ENCODE measurements around the gene HNRNPL. TPM values are rescaled to one million over a fixed set of nuclear protein-coding genes. Genes with fewer than 3 reads are reported as not detected.

HNRNPL gene
- total and polyA plus RNA-seq, 8 donors, result 111 to 242 (median 153) TPM

DNA sequence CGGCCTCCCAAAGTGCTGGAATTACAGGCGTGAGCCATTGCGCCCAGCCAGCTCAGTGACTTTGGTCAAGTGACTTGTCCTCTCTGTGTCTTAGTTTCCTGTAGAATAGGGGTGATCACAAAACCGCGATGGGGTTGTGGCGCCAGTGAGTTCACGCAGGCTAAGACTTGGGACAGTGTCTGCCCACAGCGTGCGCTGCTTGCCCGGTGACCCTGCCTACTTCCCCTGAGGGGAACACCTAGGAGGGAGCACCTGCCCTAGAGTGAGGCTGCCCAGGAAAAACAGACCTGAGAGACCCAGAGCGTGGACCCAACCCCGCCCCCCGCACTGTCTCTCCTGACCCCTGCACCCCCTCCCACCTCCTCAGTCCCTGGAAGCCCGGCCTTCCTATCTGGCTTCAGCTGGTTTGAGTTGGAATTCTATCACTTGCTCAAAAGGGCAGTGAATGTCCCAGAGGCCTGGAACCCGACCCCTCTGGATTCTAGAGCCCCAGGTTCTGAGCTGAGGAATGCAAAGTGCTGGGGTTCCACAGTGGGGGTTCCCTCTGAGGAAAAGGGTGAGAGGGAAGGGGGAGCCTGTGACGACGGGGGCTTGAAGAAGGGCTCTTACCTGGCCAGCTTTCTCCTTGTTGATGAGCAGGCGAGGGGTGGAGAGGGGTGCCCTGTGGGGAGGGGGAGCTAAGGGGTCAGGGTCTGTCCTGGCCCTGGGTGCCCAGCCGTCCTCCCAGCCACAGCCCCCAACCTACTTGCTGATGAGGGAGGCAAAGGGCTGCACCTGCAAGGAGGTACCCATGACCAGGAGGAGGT is 30.5 kb upstream of the HNRNPL start:
- Histone ChIP-seq H3K27ac (no peak overlapping the region), H3K36me3 (peaks cover 16 to 62% (median 55%) of the 10 kb centered on the region in 4 donors), H3K9me3 (no peaks in the 10 kb centered on the region), H3K4me3 (no peak overlapping the region), H3K27me3 (no peaks in the 10 kb centered on the region), H3K4me1 (peaks cover 4 to 21% (median 13%) of the 10 kb centered on the region in 4 donors)
- no peak for TF ChIP-seq POLR2AphosphoS5 (IDR thresholded peaks at IDR 0.05)
- TF ChIP-seq EP300 (IDR thresholded peaks at IDR 0.05), result no peak
- no peak for TF ChIP-seq POLR2A (IDR thresholded peaks at IDR 0.05)
- TF ChIP-seq CTCF (IDR thresholded peaks at IDR 0.05), result no peak
- WGBS, 5 donors, result 91 to 94% (median 94%) methylated on average over 16 to 19 of the region's 19 CpGs
- intact Hi-C loops (cut with DNase I; ENCODE audit: low total_unique reads), result no loop called here
- no peak for DNase-seq

GRCh38 chr19:38879400-38879751 is 29.6 kb upstream of the HNRNPL start:
- intact Hi-C loops (cut with DNase I; ENCODE audit: low total_unique reads), result no loop called here
- Histone ChIP-seq H3K4me3 (no peak overlapping the region), H3K36me3 (peaks cover 16 to 58% (median 52%) of the 10 kb centered on the region in 4 donors), H3K27ac (peak overlapping the region in 1 of 5 donors; percentile 81), H3K27me3 (no peaks in the 10 kb centered on the region), H3K4me1 (peaks cover 4 to 21% (median 13%) of the 10 kb centered on the region in 4 donors), H3K9me3 (no peaks in the 10 kb centered on the region)
- no peak for DNase-seq
- TF ChIP-seq CTCF (IDR thresholded peaks at IDR 0.05) (no peak), POLR2A (IDR thresholded peaks at IDR 0.05) (no peak), POLR2AphosphoS5 (IDR thresholded peaks at IDR 0.05) (no peak), EP300 (IDR thresholded peaks at IDR 0.05) (no peak)
- WGBS, 5 donors, result 77 to 90% (median 83%) methylated on average over 11 of the region's 11 CpGs

- H3K4me1 ChIP-seq, result peaks cover 4 to 21% (median 13%) of the 10 kb centered on the region in 4 donors
- no peak overlapping the region for H3K4me3 ChIP-seq
- H3K27ac ChIP-seq, result peak overlapping the region; percentile 73 to 84 (median 81)
- intact Hi-C loops (cut with DNase I; ENCODE audit: low total_unique reads), result no loop called here
- 69 to 80% (median 73%) methylated on average over 15 to 16 of the region's 16 CpGs for WGBS, 5 donors
- H3K27me3 ChIP-seq, result no peaks in the 10 kb centered on the region
- no peaks in the 10 kb centered on the region for H3K9me3 ChIP-seq
- no peak for DNase-seq
- H3K36me3 ChIP-seq, result peaks cover 16 to 52% (median 49%) of the 10 kb centered on the region in 4 donors
- TF ChIP-seq CTCF (IDR thresholded peaks at IDR 0.05) (no peak), POLR2A (IDR thresholded peaks at IDR 0.05) (no peak), POLR2AphosphoS5 (IDR thresholded peaks at IDR 0.05) (no peak), EP300 (IDR thresholded peaks at IDR 0.05) (no peak)
Observed at GRCh38 chr19:38878575-38879399, 29.0 kb upstream of the HNRNPL start.

DNA sequence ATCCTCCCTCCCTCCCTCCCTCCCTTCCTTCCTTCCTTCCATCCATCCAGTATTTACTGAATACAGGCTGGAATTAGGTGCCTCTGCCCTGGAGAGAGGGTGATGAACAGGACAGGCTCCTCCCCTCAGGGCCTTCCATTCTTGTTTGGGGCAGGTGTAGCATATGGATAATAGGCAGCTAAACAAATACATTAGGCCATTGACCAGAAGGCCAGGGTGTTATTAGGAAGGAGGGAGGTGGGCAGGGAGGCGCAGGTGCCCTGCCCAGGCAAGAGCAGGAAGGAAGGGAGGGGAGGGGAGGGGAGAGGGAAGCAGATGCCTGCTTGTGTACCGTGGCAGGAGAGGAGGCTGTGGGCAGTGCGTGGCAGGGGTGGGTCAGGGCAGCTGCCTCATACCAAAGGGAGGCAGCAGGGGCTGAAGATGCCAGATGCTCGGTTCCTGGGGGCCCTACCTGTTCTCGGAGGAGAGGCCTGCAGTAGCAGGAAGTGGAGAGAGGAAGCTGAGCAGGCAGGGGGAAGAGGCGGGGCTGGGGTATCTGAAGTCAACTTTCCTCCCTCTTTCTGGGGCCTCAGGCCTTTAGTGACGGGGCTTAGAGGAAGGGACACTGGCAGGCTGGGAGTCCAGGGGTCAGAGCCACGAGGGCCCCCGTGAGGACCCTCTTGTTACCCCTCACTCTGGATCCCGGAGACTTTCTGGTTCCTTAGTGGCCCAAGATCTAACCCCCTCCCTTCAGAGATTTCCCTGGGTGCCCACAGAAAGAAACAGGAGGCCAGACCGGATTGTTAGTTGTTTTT is 28.2 kb upstream of the HNRNPL start, which contains the start of gene RINL:
Gene RINL (minus strand): TSS at position 495 of the 794 bp plus-strand sequence. CDS start 1,533 bp downstream, outside the sequence.
- Histone ChIP-seq H3K4me3 (peak within 1 kb of the TSS; percentile 5 to 28 (median 22)), H3K27ac (peak within 1 kb of the TSS; percentile 73 to 84 (median 81)), H3K9me3 (no peaks in the 10 kb centered on the region), H3K27me3 (no peaks in the 10 kb centered on the region), H3K4me1 (peaks cover 4 to 21% (median 13%) of the 10 kb centered on the region in 4 donors), H3K36me3 (peaks cover 10 to 44% (median 41%) of the 10 kb centered on the region in 4 donors)
- WGBS, 5 donors, result 15 to 36% (median 23%) methylated on average over 11 of the region's 11 CpGs
- DNase-seq, result peak; percentile 46 to 86
- TF ChIP-seq EP300 (IDR thresholded peaks at IDR 0.05), result no peak
- TF ChIP-seq POLR2A (IDR thresholded peaks at IDR 0.05), result no peak
- TF ChIP-seq CTCF (IDR thresholded peaks at IDR 0.05), result no peak
- TF ChIP-seq POLR2AphosphoS5 (IDR thresholded peaks at IDR 0.05), result no peak
- intact Hi-C loops (cut with DNase I; ENCODE audit: low total_unique reads), result no loop called here
